HUES48 (cell line): ENCODE measurements around the gene ATP11B.

Experiments
- H3K27ac ChIP-seq: one replicate; pipeline ENCODE4 v1.7.0; 2013; ENCODE audit warnings: low read depth, low read length, inconsistent platforms
- H3K27me3 ChIP-seq: 2 replicates; pipeline ENCODE4 v1.6.1; 2013; ENCODE audit warnings: mild to moderate bottlenecking, low read length; ENCODE audit not compliant: control insufficient read depth, insufficient read depth
- H3K36me3 ChIP-seq: 2 replicates; pipeline ENCODE4 v1.6.1; 2013; ENCODE audit warnings: low read length; ENCODE audit not compliant: control insufficient read depth, insufficient read depth
- H3K4me1 ChIP-seq: 2 replicates; pipeline ENCODE4 v1.6.1; 2013; ENCODE audit warnings: mild to moderate bottlenecking, low read length; ENCODE audit not compliant: control insufficient read depth, insufficient read depth
- H3K4me3 ChIP-seq: 2 replicates; pipeline ENCODE4 v1.5.1; 2013; ENCODE audit warnings: mild to moderate bottlenecking, low read depth, low read length
- H3K9ac ChIP-seq: 2 replicates; pipeline ENCODE4 v1.6.1; 2013; ENCODE audit warnings: mild to moderate bottlenecking, low read depth, low read length, moderate library complexity
- H3K9me3 ChIP-seq: 2 replicates; pipeline ENCODE4 v1.6.1; 2013; ENCODE audit warnings: low read length; ENCODE audit not compliant: control insufficient read depth, insufficient read depth

ATP11B gene

DNA sequence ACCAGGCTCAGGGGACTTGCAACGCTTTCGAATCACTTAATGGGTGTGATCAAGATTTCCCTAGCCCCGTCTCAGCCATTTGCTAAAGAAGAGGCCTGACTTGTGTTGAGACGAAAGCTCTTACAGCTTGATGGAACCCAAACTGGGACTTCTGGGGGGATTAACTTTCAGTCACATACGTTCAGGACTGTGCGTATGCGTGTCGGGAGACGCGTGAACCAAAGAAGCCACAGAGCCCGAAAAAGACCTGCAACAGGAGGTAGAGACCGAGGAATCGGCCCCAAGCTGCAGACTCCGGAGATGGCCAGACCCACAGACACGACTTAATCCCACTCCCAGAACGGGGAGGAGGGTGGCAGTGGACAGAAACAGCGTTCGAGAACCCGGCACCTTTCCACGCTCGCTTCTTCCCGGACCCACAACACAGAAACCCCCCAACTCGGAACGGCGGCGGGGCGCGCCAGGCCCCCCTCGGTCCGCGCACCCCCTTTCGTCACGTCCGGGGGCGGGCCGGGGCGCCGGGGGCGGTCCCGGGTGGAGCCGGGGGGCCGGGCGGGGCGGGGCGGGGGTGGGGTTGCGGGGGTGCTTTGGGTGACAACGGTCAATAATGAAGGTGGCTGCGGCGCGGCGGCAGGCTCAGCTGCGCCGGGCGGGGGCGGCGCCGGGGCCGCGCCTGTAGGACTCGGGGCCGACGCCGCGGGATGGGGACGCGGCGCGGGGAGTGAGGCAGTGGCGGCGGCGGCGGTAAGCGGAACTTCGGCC, at the start of gene ATP11B:
TSS of gene ATP11B (plus strand) at position 604 of the 762 bp plus-strand sequence. CDS start 256 bp downstream, outside the sequence.
- H3K9ac ChIP-seq = peak within 1 kb of the TSS; percentile 65
- no peaks in the 10 kb centered on the region for H3K9me3 ChIP-seq
- peaks cover 12% of the 10 kb centered on the region; the same call in 1 of the 2 replicates for H3K4me1 ChIP-seq
- H3K36me3 ChIP-seq = no peaks in the 10 kb centered on the region
- peaks cover 20% of the 10 kb centered on the region for H3K27me3 ChIP-seq
- peak within 1 kb of the TSS; percentile 89 for H3K4me3 ChIP-seq
- H3K27ac ChIP-seq = peak within 1 kb of the TSS; percentile 57

DNA sequence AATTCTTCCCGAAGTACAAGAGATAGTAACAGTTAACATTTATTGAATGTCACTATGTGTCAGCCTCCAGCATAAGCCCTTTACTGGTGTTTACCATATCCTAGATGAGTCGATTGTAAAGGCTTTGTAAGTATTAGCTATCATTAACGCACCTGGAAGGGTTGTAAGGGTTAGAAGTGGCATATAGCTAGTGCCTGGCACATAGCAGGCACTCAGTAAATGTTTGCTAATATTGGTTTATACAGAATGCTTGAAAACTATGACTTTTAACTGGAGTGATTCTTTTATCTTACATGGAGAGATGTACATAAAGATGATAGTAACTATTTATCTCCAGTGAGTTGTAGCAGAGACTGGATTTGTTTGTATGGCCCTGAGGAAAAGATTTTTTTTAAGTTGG, 46.3 kb upstream of the ATP11B start:
- Histone ChIP-seq H3K9ac (no peak overlapping the region), H3K9me3 (no peaks in the 10 kb centered on the region), H3K4me3 (no peak overlapping the region), H3K27ac (no peak overlapping the region), H3K4me1 (0 out of 2 replicates have a peak, but pooled peaks cover 3% of the 10 kb centered on the region), H3K36me3 (no peaks in the 10 kb centered on the region), H3K27me3 (no peaks in the 10 kb centered on the region)

DNA sequence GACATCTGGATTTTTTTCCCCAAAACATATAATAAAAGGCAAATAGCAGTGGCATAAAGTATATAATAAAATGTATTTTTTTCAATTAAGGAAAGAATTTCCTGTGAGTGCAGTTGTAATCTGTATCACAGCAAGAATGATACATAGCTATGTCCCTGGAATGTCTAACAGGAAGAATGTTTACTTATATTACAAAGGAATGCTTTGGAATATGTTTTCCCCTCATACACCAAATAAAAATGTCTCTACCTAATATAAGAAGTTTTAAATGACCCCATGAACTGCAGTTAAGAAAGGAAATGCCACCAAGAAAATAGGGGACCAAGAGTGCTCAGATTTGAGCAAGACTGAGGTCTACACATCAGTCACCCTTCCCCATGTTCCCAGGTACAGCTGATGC, 38.0 kb upstream of the ATP11B start:
- no peaks in the 10 kb centered on the region for H3K27me3 ChIP-seq
- no peaks in the 10 kb centered on the region for H3K36me3 ChIP-seq
- no peak overlapping the region for H3K9ac ChIP-seq
- H3K4me3 ChIP-seq = no peak overlapping the region
- H3K9me3 ChIP-seq = no peaks in the 10 kb centered on the region
- H3K4me1 ChIP-seq = no peaks in the 10 kb centered on the region
- no peak overlapping the region for H3K27ac ChIP-seq

DNA sequence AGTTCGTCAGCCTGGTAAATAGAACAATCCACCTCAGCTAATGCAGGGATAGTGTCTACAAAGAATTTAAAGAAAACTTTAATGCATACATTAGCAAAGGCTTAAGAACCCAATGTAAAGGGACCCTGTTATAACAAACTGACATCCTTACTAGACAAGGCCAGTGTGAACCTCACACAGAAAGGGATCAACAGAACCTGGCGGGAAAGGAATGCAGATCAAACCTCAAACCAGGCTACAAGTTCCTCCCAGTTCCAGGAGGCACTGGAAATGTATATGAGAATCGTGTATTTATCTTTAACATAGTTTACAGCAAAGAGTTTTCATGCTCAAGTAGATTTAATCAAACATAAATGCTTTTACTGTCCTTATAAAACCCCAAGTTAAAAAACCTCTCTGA, 37.6 kb upstream of the ATP11B start:
- no peak overlapping the region for H3K9ac ChIP-seq
- no peaks in the 10 kb centered on the region for H3K36me3 ChIP-seq
- H3K4me3 ChIP-seq = no peak overlapping the region
- no peaks in the 10 kb centered on the region for H3K27me3 ChIP-seq
- no peaks in the 10 kb centered on the region for H3K9me3 ChIP-seq
- H3K27ac ChIP-seq = no peak overlapping the region
- H3K4me1 ChIP-seq = no peaks in the 10 kb centered on the region

DNA sequence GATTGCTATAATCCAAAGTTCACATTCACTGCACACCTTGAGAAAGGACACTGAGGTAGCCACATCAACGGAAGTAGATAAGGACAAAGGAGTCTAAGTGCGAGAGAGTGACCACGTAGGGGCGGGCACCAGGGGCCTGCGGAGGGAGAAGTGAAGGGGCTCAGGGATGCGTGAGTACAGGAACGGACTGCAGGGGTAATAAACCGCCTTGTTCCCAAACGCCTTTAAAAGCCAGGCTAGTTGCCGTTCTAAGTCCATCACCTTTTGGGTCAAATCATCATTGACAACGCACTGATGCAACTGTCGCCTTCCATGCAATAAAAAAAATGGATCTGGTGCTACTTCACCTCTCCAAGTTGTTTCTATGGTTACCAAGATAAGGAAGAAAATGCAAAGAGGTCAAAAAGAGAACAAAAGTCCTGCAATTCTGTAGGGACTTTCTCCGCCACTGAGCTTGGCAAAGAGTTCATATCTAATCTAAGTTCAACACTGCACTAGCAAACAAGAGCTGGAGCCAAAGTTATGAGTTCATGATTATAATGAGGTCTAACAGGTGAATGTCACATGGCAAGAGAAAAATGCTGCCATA, 32.6 kb upstream of the ATP11B start:
- H3K27me3 ChIP-seq = no peaks in the 10 kb centered on the region
- H3K4me1 ChIP-seq = no peaks in the 10 kb centered on the region
- no peak overlapping the region for H3K9ac ChIP-seq
- no peaks in the 10 kb centered on the region for H3K9me3 ChIP-seq
- H3K36me3 ChIP-seq = no peaks in the 10 kb centered on the region
- no peak overlapping the region for H3K27ac ChIP-seq
- H3K4me3 ChIP-seq = no peak overlapping the region

DNA sequence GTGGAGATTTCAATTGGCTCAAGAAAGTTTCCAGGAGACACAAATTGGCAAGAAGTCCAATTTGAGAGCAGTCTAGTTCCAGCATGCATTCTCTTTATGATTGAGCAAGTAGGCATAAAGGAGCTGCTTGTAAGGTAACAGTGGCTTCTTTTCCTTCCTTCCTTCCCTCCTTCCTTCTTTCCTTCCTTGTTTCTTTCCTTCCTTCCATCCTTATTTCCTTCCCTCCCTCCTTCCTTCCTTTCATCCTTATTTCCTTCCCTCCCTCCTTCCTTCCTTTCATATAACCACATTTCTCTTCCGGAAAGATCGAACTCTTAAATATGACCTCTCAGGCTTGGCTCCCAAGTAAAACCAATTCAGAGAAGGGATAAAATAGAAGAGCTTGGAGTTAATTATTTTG, 29.4 kb upstream of the ATP11B start:
- H3K27ac ChIP-seq = no peak overlapping the region
- no peaks in the 10 kb centered on the region for H3K9me3 ChIP-seq

DNA sequence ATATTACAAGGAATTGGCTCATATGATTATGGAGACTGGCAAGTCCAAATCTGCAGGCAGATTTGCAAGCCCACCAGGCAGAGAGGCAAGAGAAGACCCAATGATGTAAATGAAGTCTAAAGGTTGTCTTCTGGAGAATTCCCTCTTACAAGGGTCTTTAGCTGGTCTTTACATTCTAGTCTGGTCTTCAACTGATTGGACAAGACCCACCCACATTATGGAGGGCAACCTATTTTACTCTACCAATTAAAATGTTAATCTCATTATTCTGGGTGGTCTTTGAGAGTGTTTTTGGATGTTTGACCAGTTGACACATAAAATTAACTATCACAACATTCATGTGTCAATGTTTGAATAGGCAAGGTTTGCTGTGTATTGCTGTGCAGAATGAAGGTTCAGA, 28.0 kb upstream of the ATP11B start:
- Histone ChIP-seq H3K4me1 (no peaks in the 10 kb centered on the region), H3K27me3 (no peaks in the 10 kb centered on the region), H3K9ac (no peak overlapping the region), H3K9me3 (no peaks in the 10 kb centered on the region), H3K4me3 (no peak overlapping the region), H3K36me3 (no peaks in the 10 kb centered on the region), H3K27ac (no peak overlapping the region)

More for the DNA sequence above, 29.4 kb upstream of the ATP11B start:
- H3K27me3 ChIP-seq = no peaks in the 10 kb centered on the region
- no peak overlapping the region for H3K9ac ChIP-seq
- no peak overlapping the region for H3K4me3 ChIP-seq
- no peaks in the 10 kb centered on the region for H3K36me3 ChIP-seq
- H3K4me1 ChIP-seq = no peaks in the 10 kb centered on the region

DNA sequence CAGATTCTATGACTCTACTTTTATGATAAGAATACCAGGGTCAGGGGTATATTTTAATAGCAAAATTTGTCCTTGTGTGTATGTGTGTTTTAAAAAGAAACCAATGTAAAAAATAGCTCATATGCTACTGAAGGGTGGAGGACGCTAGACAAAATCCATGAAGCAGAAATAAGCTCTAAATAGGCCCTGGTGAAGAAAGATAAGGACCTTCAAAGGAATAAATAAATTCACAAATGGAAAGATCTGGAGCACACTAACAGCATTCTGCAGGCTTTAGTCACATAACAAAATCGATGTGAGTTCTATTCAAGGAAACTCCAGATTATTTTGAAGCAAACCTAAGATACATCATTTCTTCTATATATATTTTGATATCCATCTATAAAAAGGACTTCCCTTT, 27.2 kb upstream of the ATP11B start:
- H3K9me3 ChIP-seq = no peaks in the 10 kb centered on the region
- H3K4me3 ChIP-seq = no peak overlapping the region
- H3K27me3 ChIP-seq = no peaks in the 10 kb centered on the region
- H3K27ac ChIP-seq = no peak overlapping the region
- H3K9ac ChIP-seq = no peak overlapping the region
- H3K4me1 ChIP-seq = no peaks in the 10 kb centered on the region
- no peaks in the 10 kb centered on the region for H3K36me3 ChIP-seq

DNA sequence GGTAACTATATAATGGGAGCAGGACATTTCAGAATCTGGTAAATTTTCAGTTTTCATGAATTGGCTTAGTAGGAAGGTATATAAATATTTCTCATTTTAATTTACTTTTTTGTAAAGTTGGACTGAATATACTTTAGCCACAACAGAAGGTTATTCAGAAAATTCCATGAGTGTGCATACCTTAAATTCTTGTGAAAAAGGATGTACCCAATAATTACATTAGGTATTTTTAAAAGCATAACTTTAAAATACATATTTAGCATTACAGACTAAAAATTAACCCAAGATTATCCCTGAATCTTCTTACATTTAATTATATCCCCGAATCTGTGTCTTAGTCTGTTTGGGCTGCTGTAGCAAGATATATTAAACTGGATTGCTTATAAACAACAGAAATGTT, 24.9 kb upstream of the ATP11B start:
- Histone ChIP-seq H3K36me3 (no peaks in the 10 kb centered on the region), H3K4me1 (no peaks in the 10 kb centered on the region), H3K27me3 (no peaks in the 10 kb centered on the region), H3K9me3 (no peaks in the 10 kb centered on the region), H3K27ac (no peak overlapping the region), H3K4me3 (no peak overlapping the region), H3K9ac (no peak overlapping the region)

DNA sequence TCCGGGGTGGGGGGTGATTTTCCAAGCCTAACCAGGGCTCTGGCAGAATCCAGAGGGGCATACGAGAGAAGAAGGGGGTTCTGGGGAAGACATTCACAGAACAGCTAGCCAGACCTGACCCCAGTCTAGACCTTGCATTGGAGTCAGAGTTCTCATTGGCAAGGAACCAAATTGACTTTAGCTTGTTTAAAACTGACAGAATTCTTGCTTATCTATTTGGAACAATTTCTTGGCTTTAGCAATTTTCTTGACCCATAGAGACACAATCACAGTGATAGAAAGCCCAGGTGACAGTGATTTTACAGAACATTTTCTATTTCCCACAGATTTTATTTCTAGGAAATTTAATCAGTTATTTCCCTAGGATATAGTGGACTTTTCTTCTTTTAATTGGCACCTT, 23.6 kb upstream of the ATP11B start:
- Histone ChIP-seq H3K36me3 (no peaks in the 10 kb centered on the region), H3K27ac (no peak overlapping the region), H3K4me3 (no peak overlapping the region), H3K9me3 (no peaks in the 10 kb centered on the region), H3K4me1 (no peaks in the 10 kb centered on the region), H3K9ac (no peak overlapping the region), H3K27me3 (no peaks in the 10 kb centered on the region)

DNA sequence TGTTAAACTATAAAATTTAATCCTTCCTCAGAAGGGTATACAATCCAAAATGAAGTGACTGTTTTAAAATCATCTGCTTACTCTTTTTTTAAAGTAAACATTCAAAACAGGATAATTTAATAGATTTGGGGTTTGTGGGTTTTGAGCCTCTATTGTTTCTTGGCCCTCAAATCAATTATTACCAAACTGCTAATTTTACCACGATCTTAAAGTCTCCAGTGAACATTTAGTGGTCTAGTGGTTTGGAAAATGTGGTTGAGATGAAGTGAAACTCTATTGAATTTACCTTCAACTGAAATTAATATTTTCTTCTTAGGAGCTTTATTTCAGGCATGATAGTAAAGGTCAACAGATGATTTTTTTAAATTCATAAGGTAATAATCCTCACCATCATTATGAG, 11.2 kb upstream of the ATP11B start:
- no peak overlapping the region for H3K27ac ChIP-seq
- no peaks in the 10 kb centered on the region for H3K4me1 ChIP-seq
- no peaks in the 10 kb centered on the region for H3K36me3 ChIP-seq
- H3K4me3 ChIP-seq = no peak overlapping the region
- no peaks in the 10 kb centered on the region for H3K9me3 ChIP-seq
- H3K27me3 ChIP-seq = no peaks in the 10 kb centered on the region
- H3K9ac ChIP-seq = no peak overlapping the region
